GM19193 (cell line): ENCODE measurements around the gene RNF157.

ENCODE experiments used
- POLR2A ChIP-seq: IDR thresholded peaks from 4 replicates; pipeline ENCODE4 v1.6.1; 2011; ENCODE audit not compliant: insufficient read depth, insufficient read length; ENCODE audit errors: extremely low read depth

The RNF157 gene

GRCh38 chr17:76094046-76094445 lies 146.2 kb downstream of the RNF157 start:
- TF ChIP-seq POLR2A, result no peak

GRCh38 chr17:76092526-76093413 lies 147.5 kb downstream of the RNF157 start:
- TF ChIP-seq POLR2A, result no peak
